HL-60 (cell line): ENCODE data around the gene DCC.

Experiments
- DNase-seq, 2 experiments: peaks; one replicate each; pipeline ENCODE4 v3.0.0-alpha.2; 2010 to 2020; ENCODE audit warnings: low read depth in 1 of 2, low spot score in 1 of 2
- H3K27ac ChIP-seq: fragments of 250-450 bp; sonication (Bioruptor Pico); replicated peaks from 2 replicates; pipeline ENCODE4 v1.5.1; 2020; ENCODE audit warnings: mild to moderate bottlenecking, moderate library complexity
- H3K27me3 ChIP-seq: fragments of 250-450 bp; sonication (Bioruptor Pico); 2 replicates; pipeline ENCODE4 v1.5.1; 2021; ENCODE audit warnings: mild to moderate bottlenecking, moderate library complexity; ENCODE audit not compliant: insufficient read depth, poor library complexity, severe bottlenecking
- H3K4me3 ChIP-seq: replicated peaks from 2 replicates; pipeline ENCODE4 v1.5.1; 2011; ENCODE audit warnings: mild to moderate bottlenecking, control low read depth, low read length; ENCODE audit not compliant: insufficient read depth
- GABPA ChIP-seq: IDR thresholded peaks from 2 replicates; pipeline ENCODE4 v1.6.1; 2012; ENCODE audit warnings: low read depth
- POLR2AphosphoS5 ChIP-seq: IDR thresholded peaks from 2 replicates; pipeline ENCODE4 v1.6.1; 2012; ENCODE audit warnings: low read depth
- SPI1 ChIP-seq: IDR thresholded peaks from 2 replicates; pipeline ENCODE4 v1.6.1; 2012; ENCODE audit warnings: low read depth, mild to moderate bottlenecking, borderline replicate concordance
- TF ChIP-seq, protein P1 (sequence below): IDR thresholded peaks from 2 replicates; pipeline ENCODE4 v1.6.1; 2012; ENCODE audit warnings: low read depth; ENCODE audit not compliant: insufficient replicate concordance
- TF ChIP-seq, protein P2 (sequence below): IDR thresholded peaks from one replicate; pipeline ENCODE4 v1.5.1; 2011; ENCODE audit warnings: low read length, control low read depth, inconsistent platforms; ENCODE audit not compliant: insufficient read depth

DCC gene

DNA sequence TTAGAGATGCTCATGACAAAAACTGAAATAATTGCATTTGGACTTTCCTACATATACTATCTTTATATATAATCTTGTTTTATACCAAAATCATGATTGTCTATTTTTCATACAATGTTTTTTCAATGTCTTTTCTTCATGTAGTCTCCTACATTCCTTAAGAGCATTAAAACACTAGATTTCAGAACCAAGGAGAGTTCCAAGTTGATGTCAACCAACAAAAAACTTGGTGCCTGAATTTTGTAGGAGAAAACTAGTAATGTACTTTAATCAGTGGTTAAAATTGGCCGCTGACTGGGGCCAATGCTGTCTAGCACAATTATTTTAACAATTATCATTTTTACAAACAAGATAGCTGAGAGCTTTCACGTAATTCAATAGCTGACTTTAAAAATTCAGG is 678.8 kb downstream of the DCC start:
- Histone ChIP-seq H3K27me3 (no peaks in the 10 kb centered on the region), H3K4me3 (no peak overlapping the region), H3K27ac (no peak overlapping the region)
- TF ChIP-seq POLR2AphosphoS5 (no peak), GABPA (no peak), SPI1 (no peak)
- TF ChIP-seq, protein P1, sequence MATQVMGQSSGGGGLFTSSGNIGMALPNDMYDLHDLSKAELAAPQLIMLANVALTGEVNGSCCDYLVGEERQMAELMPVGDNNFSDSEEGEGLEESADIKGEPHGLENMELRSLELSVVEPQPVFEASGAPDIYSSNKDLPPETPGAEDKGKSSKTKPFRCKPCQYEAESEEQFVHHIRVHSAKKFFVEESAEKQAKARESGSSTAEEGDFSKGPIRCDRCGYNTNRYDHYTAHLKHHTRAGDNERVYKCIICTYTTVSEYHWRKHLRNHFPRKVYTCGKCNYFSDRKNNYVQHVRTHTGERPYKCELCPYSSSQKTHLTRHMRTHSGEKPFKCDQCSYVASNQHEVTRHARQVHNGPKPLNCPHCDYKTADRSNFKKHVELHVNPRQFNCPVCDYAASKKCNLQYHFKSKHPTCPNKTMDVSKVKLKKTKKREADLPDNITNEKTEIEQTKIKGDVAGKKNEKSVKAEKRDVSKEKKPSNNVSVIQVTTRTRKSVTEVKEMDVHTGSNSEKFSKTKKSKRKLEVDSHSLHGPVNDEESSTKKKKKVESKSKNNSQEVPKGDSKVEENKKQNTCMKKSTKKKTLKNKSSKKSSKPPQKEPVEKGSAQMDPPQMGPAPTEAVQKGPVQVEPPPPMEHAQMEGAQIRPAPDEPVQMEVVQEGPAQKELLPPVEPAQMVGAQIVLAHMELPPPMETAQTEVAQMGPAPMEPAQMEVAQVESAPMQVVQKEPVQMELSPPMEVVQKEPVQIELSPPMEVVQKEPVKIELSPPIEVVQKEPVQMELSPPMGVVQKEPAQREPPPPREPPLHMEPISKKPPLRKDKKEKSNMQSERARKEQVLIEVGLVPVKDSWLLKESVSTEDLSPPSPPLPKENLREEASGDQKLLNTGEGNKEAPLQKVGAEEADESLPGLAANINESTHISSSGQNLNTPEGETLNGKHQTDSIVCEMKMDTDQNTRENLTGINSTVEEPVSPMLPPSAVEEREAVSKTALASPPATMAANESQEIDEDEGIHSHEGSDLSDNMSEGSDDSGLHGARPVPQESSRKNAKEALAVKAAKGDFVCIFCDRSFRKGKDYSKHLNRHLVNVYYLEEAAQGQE, result peak; percentile 90
- TF ChIP-seq, protein P2, sequence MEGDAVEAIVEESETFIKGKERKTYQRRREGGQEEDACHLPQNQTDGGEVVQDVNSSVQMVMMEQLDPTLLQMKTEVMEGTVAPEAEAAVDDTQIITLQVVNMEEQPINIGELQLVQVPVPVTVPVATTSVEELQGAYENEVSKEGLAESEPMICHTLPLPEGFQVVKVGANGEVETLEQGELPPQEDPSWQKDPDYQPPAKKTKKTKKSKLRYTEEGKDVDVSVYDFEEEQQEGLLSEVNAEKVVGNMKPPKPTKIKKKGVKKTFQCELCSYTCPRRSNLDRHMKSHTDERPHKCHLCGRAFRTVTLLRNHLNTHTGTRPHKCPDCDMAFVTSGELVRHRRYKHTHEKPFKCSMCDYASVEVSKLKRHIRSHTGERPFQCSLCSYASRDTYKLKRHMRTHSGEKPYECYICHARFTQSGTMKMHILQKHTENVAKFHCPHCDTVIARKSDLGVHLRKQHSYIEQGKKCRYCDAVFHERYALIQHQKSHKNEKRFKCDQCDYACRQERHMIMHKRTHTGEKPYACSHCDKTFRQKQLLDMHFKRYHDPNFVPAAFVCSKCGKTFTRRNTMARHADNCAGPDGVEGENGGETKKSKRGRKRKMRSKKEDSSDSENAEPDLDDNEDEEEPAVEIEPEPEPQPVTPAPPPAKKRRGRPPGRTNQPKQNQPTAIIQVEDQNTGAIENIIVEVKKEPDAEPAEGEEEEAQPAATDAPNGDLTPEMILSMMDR, result no peak
- no peak for DNase-seq

DNA sequence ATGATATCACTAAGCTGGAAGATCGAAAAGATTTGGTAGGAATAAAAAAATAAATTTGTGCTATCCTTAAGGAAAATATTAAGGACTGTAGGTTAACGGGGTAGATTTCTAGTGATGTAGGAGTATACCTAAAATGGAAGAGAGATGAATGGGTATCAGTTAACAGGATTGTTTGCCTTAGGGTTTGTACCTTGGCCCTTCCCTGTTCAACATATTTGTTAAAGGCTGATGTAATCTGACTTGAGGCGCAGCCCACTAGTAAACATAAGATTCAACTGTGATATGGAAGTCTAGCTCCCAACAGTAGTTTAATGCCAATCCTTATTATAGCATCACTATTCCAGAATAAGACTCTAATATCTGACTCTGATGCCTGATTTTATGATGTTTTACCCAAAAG is 685.2 kb downstream of the DCC start:
- Histone ChIP-seq H3K27me3 (peaks cover 2% of the 10 kb centered on the region), H3K4me3 (no peak overlapping the region), H3K27ac (no peak overlapping the region)
- DNase-seq, result no peak
- TF ChIP-seq, protein P2, result no peak
- no peak for TF ChIP-seq SPI1
- TF ChIP-seq, protein P1, result no peak
- TF ChIP-seq POLR2AphosphoS5, result no peak
- no peak for TF ChIP-seq GABPA

DNA sequence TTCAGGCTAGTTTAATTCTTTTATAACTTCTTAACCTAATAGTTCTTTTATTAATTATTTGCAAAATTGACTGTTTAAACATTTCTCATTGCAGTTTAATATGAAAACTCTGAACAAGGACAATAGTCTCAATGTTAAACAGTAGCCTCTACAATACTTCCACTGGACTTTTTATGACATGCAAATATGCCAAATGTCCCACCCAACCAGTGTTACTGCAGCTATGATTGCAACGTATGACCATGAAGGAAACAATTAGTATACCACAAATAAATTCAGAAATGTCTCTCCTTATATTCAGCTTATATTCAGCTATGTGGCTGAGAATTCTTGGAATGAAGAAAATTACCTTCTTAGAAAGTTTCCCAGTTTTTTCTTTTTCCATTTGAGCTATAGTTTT is 688.6 kb downstream of the DCC start:
- Histone ChIP-seq H3K27ac (no peak overlapping the region), H3K4me3 (no peak overlapping the region), H3K27me3 (peaks cover 2% of the 10 kb centered on the region)
- no peak for TF ChIP-seq POLR2AphosphoS5
- TF ChIP-seq, protein P2, result no peak
- no peak for TF ChIP-seq GABPA
- TF ChIP-seq, protein P1, result no peak
- TF ChIP-seq SPI1, result no peak
- no peak for DNase-seq
